K562 (cell line): ENCODE results near the gene TWSG1. TPM values are rescaled to one million over a fixed set of nuclear protein-coding genes. Genes with fewer than 3 reads are reported as not detected.

Experiments used
- CBFA2T3 ChIP-seq: fragments of 450-650 bp; IDR thresholded peaks from 2 replicates; pipeline ENCODE4 v1.6.1; 2017
- CEBPG ChIP-seq, 3 experiments: fragments of 200-800 bp in 1 of 3; sonication (Bioruptor generic) in 1 of 3; sonication (generic) in 1 of 3; formaldehyde crosslinking in 1 of 3; IDR thresholded peaks in 2 of 3; conservative IDR thresholded peaks in 1 of 3; 2 replicates each; pipeline versions ENCODE4 v1.6.1 to v1.8.0; 2016 to 2022; ENCODE audit warnings: missing compliant biosample characterization in 2 of 3, missing genetic modification characterization in 2 of 3, mild to moderate bottlenecking in 1 of 3, missing genetic modification reagents in 1 of 3
- FIP1L1 ChIP-seq: fragments of 200-400 bp; formaldehyde crosslinking; IDR thresholded peaks from 2 replicates; pipeline ENCODE4 v1.6.1; 2018; ENCODE audit warnings: mild to moderate bottlenecking, low read depth, low read length; ENCODE audit not compliant: poor library complexity, severe bottlenecking
- FOXJ2 ChIP-seq: fragments of 200-800 bp; sonication (Bioruptor generic); IDR thresholded peaks from 2 replicates; pipeline ENCODE4 v1.6.1; 2016; ENCODE audit warnings: missing genetic modification characterization, missing compliant biosample characterization
- KLF6 ChIP-seq: fragments of 250-450 bp; sonication (Bioruptor Pico); IDR thresholded peaks from 2 replicates; pipeline ENCODE4 v1.4.0; 2020; ENCODE audit warnings: mild to moderate bottlenecking, moderate library complexity, borderline replicate concordance
- MXI1 ChIP-seq: IDR thresholded peaks from 2 replicates; pipeline ENCODE4 v1.6.1; 2011; ENCODE audit warnings: low read depth, mild to moderate bottlenecking, improper control_type of control experiment, low read length
- MYNN ChIP-seq, 2 experiments: sonication (generic); formaldehyde crosslinking in 1 of 2; IDR thresholded peaks; 2 replicates each; pipeline versions ENCODE4 v1.5.0 to v1.6.1; 2016 to 2020; ENCODE audit warnings: antibody characterized with exemption in 1 of 2, missing genetic modification reagents in 1 of 2
- PATZ1 ChIP-seq: fragments of 250-450 bp; sonication (Bioruptor Pico); IDR thresholded peaks from 2 replicates; pipeline ENCODE4 v1.5.0; 2020; ENCODE audit warnings: mild to moderate bottlenecking, borderline replicate concordance
- POLR2H ChIP-seq: IDR thresholded peaks from 2 replicates; pipeline ENCODE4 v1.6.1; 2016; ENCODE audit warnings: missing genetic modification characterization, low read depth, mild to moderate bottlenecking, control low read depth, missing compliant biosample characterization, moderate library complexity
- PTRF ChIP-seq: fragments of 450-650 bp; IDR thresholded peaks from 2 replicates; pipeline ENCODE4 v1.6.1; 2016; ENCODE audit warnings: mild to moderate bottlenecking, missing genetic modification characterization, missing compliant biosample characterization
- SFPQ ChIP-seq: fragments of 200-400 bp; formaldehyde crosslinking; IDR thresholded peaks from 2 replicates; pipeline ENCODE4 v1.6.1; 2017; ENCODE audit warnings: mild to moderate bottlenecking, low read depth, low read length, moderate library complexity
- SMAD4 ChIP-seq: fragments of 250-450 bp; sonication (Bioruptor Pico); conservative IDR thresholded peaks from 2 replicates; pipeline ENCODE4 v1.8.0; 2021; ENCODE audit warnings: inconsistent platforms, mild to moderate bottlenecking, moderate library complexity
- SMC3 ChIP-seq: conservative IDR thresholded peaks from 2 replicates; pipeline ENCODE4 v1.6.1; 2011; ENCODE audit warnings: low read depth, low read length, improper control_type of control experiment; ENCODE audit not compliant: insufficient read depth
- TRIM24 ChIP-seq, 2 experiments: fragments of 450-650 bp; IDR thresholded peaks; 2 replicates each; pipeline ENCODE4 v1.6.1; 2016
- ZNF140 ChIP-seq: fragments of 250-450 bp; sonication (Bioruptor Pico); IDR thresholded peaks from 2 replicates; pipeline ENCODE4 v1.8.0; 2021; ENCODE audit warnings: moderate library complexity, mild to moderate bottlenecking, inconsistent platforms
- ZNF586 ChIP-seq: fragments of 450-650 bp; formaldehyde crosslinking; conservative IDR thresholded peaks from 2 replicates; pipeline ENCODE4 v1.4.0; 2020; ENCODE audit warnings: mild to moderate bottlenecking, moderate library complexity
- ZNF589 ChIP-seq: fragments of 200-800 bp; sonication (Bioruptor generic); IDR thresholded peaks from 2 replicates; pipeline ENCODE4 v1.6.1; 2016; ENCODE audit warnings: low read depth, missing genetic modification characterization, missing compliant biosample characterization
- polyA plus RNA-seq, 8 experiments: library from polyadenylated mRNA; depleted of rRNA in 4 of 8; stranded (reverse) in 5 of 8; unstranded in 3 of 8; fragments of >200 nt; fragmentation: Nextera tagmentation in 2 of 8; fragmentation: Illumina TruSeq in 1 of 8; extraction: Ambion mirVana in 2 of 8; extraction: Trizol in 1 of 8; gene quantifications; 2 replicates each; pipeline versions ENCODE4 v1.2.1 to v1.2.3, GENCODE V29; 2011 to 2014; ENCODE audit warnings: inconsistent platforms in 1 of 8, missing spikeins in 1 of 8
- total RNA-seq, 7 experiments: library from RNA; depleted of rRNA in 6 of 7; stranded (reverse); fragments of >200 nt in 6 of 7; fragmentation: Illumina TruSeq in 2 of 7; extraction: Trizol in 2 of 7; gene quantifications; 2 replicates each; pipeline versions ENCODE4 v1.2.1 to v1.2.3, GENCODE V29; 2011 to 2021; ENCODE audit warnings: low replicate concordance in 1 of 7
- TF ChIP-seq, protein P1 (sequence below): IDR thresholded peaks from 2 replicates; pipeline ENCODE4 v1.6.1; 2014; ENCODE audit warnings: antibody characterized with exemption

Gene TWSG1
- total and polyA plus RNA-seq, 9 of the 15 experiments (the other 6 are each of a cell fraction or from before 2014, with no cell fraction given), result 10.4 to 37.2 (median 25.1) TPM

GRCh38 chr18:9321017-9321452 lies 13.5 kb upstream of the TWSG1 start (continued):
- TF ChIP-seq ZNF589 (CRISPR knock-in tag) (peak; percentile 98), SFPQ (no peak), SMC3 (no peak), ZNF140 (no peak), ZNF586 (CRISPR knock-in tag) (no peak), KLF6 (0 out of 2 replicates have a peak, but pooled peaks have one; percentile 48), CEBPG (CRISPR knock-in tag; IDR thresholded peaks at IDR 0.05) (peak; percentile 27; the same call in 1 of the 2 replicates), CEBPG (tag; conservative IDR thresholded peaks at IDR 0.05 in 1 of 2, IDR thresholded peaks at IDR 0.05 in 1 of 2) (peak; percentile 22 to 83; a peak in 2 of 4 replicates), FIP1L1 (no peak), SMAD4 (CRISPR knock-in tag) (peak; percentile 84; the same call in 1 of the 2 replicates), PTRF (tag) (no peak), POLR2H (tag) (0 out of 2 replicates have a peak, but pooled peaks have one; percentile 15), MYNN (IDR thresholded peaks at IDR 0.05) (no peak), MYNN (CRISPR knock-in tag; IDR thresholded peaks at IDR 0.05) (no peak), CBFA2T3 (peak; percentile 80), PATZ1 (no peak), TRIM24 (IDR thresholded peaks at IDR 0.05) (peak; percentile 85 to 90), FOXJ2 (tag) (no peak), MXI1 (no peak)
- TF ChIP-seq, protein P1, sequence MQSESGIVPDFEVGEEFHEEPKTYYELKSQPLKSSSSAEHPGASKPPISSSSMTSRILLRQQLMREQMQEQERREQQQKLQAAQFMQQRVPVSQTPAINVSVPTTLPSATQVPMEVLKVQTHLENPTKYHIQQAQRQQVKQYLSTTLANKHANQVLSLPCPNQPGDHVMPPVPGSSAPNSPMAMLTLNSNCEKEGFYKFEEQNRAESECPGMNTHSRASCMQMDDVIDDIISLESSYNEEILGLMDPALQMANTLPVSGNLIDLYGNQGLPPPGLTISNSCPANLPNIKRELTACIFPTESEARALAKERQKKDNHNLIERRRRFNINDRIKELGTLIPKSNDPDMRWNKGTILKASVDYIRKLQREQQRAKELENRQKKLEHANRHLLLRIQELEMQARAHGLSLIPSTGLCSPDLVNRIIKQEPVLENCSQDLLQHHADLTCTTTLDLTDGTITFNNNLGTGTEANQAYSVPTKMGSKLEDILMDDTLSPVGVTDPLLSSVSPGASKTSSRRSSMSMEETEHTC, result 0 out of 2 replicates have a peak, but pooled peaks have one; percentile 10
